ENCODE results near the gene CLDND2.
"Not testable (repeated sequence)": the region's sequence is repeated elsewhere in the genome, so short reads cannot be mapped to it uniquely, and the experiment has no call there.

CLDND2 gene

DNA sequence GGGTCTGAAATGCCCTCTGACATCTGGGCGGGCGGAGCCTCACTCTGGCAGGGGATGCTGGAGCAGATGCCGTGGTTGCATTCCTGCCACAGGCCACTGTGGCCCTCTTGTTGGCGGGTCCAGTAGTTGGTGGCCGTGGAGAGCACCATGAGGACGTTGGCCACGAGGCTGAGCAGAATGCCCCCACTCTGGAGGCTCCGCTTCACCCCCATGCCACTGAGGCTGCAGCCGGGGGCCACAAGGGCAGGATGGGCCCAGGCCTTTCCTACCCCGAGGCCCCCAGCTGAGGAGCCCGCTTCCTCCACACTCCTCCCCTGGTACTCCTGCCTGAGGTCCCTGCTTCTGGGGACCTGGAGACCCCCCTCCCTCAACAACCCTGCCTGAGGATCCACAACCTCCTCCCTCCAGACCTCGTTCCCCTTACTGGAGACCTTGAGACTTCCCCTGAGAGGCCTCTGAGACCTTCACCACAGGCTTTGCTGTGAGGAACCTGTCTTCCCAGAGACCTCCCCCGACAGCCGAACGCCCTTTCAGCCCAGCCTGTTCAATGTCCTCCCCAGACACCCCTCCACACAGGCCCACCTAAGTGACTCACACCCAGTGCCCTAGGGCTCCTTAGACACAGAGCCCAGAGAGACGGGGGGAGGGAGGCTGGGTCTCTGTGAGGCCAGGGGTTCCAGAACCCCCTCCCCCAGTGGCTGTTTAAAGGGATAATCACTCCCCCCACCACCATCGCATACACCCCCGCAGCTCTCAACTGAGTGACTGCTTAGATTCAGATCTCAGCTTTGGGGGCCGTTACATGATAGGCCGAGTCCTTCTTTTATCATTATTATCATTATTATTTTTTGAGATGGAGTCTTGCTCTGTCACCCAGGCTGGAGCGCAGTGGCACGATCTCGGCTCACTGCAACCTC, at the start of gene CLDND2:
CLDND2 (minus strand) TSS at position 638 of the 917 bp plus-strand sequence; CDS start at position 212, 426 bp downstream.
- H3K4me3 ChIP-seq = peak within 1 kb of the TSS; percentile 71 to 97
- peak within 1 kb of the TSS; percentile 97 for H3K27ac ChIP-seq
- H3K27me3 ChIP-seq = peaks cover 0 to 2% of the 10 kb centered on the region in 2 donors
- no peaks in the 10 kb centered on the region for H3K9me3 ChIP-seq
- H3K36me3 ChIP-seq = no peaks in the 10 kb centered on the region
- H3K4me1 ChIP-seq = peaks cover 0 to 29% (median 19%) of the 10 kb centered on the region in 4 donors
- TF ChIP-seq, protein P1, sequence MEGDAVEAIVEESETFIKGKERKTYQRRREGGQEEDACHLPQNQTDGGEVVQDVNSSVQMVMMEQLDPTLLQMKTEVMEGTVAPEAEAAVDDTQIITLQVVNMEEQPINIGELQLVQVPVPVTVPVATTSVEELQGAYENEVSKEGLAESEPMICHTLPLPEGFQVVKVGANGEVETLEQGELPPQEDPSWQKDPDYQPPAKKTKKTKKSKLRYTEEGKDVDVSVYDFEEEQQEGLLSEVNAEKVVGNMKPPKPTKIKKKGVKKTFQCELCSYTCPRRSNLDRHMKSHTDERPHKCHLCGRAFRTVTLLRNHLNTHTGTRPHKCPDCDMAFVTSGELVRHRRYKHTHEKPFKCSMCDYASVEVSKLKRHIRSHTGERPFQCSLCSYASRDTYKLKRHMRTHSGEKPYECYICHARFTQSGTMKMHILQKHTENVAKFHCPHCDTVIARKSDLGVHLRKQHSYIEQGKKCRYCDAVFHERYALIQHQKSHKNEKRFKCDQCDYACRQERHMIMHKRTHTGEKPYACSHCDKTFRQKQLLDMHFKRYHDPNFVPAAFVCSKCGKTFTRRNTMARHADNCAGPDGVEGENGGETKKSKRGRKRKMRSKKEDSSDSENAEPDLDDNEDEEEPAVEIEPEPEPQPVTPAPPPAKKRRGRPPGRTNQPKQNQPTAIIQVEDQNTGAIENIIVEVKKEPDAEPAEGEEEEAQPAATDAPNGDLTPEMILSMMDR (IDR thresholded peaks at IDR 0.05) = no peak
- no peak for DNase-seq
- intact Hi-C loops (cut with DNase I; ENCODE audit: low total_unique reads) = loop anchor here (10.0 kb wide), 1 partner anchor 316 kb away; no protein-coding TSS in a partner anchor

GRCh38 chr19:51417810-51418157, 49.0 kb upstream of the CLDND2 start:
- H3K36me3 ChIP-seq = no peaks in the 10 kb centered on the region
- H3K9me3 ChIP-seq = no peaks in the 10 kb centered on the region
- peaks cover 0 to 5% (median 0%) of the 10 kb centered on the region in 4 donors for H3K4me1 ChIP-seq
- no peak for DNase-seq
- H3K27me3 ChIP-seq = peaks cover 0 to 46% of the 10 kb centered on the region in 2 donors
- H3K4me3 ChIP-seq = no peak overlapping the region
- intact Hi-C loops (cut with DNase I; ENCODE audit: low total_unique reads) = no loop called here
- TF ChIP-seq, protein P1 (IDR thresholded peaks at IDR 0.05) = no peak
- H3K27ac ChIP-seq = no peak overlapping the region

DNA sequence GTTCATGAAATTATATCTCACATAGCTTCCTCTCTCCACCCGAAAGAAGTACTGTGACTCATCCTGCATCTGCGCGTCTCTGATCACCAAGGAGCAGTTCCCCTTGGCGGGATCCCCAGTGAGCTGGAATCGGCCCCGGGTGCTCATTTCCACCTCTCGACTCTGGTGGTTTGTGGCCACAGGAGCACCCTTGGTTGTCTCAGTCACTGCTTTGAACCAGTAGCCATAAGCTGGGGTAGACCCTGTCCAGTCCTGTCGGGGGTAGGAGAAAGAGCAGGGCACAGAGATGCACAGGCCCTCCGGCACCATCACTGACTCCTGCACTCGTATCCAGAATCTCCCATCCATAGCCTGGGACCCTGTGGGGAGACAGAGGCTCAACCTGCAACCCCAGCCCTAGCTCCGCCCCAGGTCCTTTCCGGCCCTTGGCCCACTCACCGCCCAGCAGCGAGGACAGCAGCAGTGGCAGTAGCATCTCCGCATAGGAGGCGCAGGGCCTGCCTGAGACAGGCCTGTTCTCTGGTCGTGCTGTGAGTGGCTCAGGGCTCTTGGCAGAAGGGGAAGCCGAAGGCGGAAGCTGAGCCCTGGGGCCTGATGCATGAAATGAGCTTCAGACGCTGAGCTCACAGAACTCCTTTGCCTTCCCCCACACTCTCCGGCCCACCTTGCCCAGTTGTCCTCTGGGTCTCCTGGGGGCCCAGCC, 48.5 kb upstream of the CLDND2 start, which contains the start of gene SIGLEC10:
SIGLEC10 (minus strand) TSS at position 536 of the 703 bp plus-strand sequence; CDS start at position 475, 61 bp downstream.
- Histone ChIP-seq H3K27me3 (peaks cover 0 to 46% of the 10 kb centered on the region in 2 donors), H3K36me3 (no peaks in the 10 kb centered on the region), H3K9me3 (no peaks in the 10 kb centered on the region), H3K4me1 (peaks cover 0 to 5% (median 0%) of the 10 kb centered on the region in 4 donors), H3K27ac (no peak within 1 kb of the TSS), H3K4me3 (no peak within 1 kb of the TSS)
- intact Hi-C loops (cut with DNase I; ENCODE audit: low total_unique reads) = no loop called here
- TF ChIP-seq, protein P1 (IDR thresholded peaks at IDR 0.05) = no peak
- peak in 1 of 2 donors; percentile 26 for DNase-seq

DNA sequence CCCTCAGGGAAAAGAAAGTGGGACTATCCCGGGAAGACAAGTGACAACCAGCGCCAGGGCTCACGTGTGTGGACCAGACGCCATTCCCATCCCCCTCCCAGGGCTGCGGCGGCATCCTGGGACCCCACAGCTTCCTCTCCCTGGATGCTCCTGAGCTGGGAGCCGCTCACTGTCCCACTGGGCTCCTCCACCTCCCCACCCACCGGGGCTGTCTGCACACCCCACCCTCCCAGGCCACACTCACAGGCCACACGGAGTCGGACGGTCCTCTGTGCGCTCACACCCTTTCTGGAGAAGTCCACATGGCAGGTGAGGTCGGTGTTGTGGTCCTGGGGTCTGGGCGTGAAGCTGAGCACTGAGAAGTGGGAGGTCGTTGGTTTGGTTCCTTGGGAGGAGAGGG, 47.6 kb upstream of the CLDND2 start:
- intact Hi-C loops (cut with DNase I; ENCODE audit: low total_unique reads); H3K4me3 ChIP-seq; H3K27ac ChIP-seq; H3K4me1 ChIP-seq; H3K9me3 ChIP-seq; DNase-seq; H3K36me3 ChIP-seq: not testable (repeated sequence)
- H3K27me3 ChIP-seq = peaks cover 0 to 43% of the 10 kb centered on the region in 2 donors

- intact Hi-C loops (cut with DNase I; ENCODE audit: low total_unique reads) = no loop called here
- no peak overlapping the region for H3K27ac ChIP-seq
- peaks cover 0 to 41% of the 10 kb centered on the region in 2 donors for H3K27me3 ChIP-seq
- H3K9me3 ChIP-seq = no peaks in the 10 kb centered on the region
- no peak for DNase-seq
- no peaks in the 10 kb centered on the region for H3K36me3 ChIP-seq
- H3K4me3 ChIP-seq = no peak overlapping the region
- TF ChIP-seq, protein P1 (IDR thresholded peaks at IDR 0.05) = no peak
- no peaks in the 10 kb centered on the region for H3K4me1 ChIP-seq
Observed at GRCh38 chr19:51415187-51415586, 46.4 kb upstream of the CLDND2 start.
